ENCODE data around the gene AGAP1.

DNA sequence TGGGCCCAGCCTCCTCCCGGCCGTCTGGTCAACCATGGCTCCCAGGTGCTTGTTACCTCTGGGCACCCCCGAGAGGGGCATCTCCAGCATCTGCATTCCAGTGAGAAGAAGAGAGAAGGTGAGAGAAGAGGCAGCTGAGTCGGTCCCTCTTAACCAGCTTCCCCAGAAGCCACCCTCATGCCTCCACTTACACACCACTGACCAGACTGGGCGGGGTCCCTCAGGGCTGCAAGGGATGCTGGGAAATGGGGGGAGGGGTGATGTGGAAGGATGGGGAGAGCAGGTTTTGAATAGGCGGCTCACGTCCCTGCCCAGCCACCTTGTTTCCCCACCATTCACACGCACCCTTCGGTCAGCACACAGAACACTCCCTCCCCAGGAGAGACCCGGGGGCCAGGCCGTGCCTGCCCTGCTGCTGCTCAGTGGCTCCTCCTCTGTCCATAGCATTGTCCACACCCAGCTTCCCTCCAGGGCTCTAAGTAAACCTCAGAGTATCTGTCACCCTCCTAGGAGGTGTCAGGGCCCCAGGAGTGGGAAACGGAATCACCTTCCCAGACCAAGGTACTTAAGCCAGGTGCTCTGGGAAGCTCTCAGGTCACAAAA is 639.7 kb downstream of the AGAP1 start:
- TF ChIP-seq, protein P1, sequence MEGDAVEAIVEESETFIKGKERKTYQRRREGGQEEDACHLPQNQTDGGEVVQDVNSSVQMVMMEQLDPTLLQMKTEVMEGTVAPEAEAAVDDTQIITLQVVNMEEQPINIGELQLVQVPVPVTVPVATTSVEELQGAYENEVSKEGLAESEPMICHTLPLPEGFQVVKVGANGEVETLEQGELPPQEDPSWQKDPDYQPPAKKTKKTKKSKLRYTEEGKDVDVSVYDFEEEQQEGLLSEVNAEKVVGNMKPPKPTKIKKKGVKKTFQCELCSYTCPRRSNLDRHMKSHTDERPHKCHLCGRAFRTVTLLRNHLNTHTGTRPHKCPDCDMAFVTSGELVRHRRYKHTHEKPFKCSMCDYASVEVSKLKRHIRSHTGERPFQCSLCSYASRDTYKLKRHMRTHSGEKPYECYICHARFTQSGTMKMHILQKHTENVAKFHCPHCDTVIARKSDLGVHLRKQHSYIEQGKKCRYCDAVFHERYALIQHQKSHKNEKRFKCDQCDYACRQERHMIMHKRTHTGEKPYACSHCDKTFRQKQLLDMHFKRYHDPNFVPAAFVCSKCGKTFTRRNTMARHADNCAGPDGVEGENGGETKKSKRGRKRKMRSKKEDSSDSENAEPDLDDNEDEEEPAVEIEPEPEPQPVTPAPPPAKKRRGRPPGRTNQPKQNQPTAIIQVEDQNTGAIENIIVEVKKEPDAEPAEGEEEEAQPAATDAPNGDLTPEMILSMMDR (IDR thresholded peaks at IDR 0.05) = no peak
- TF ChIP-seq POLR2A (IDR thresholded peaks at IDR 0.05) (no peak), POLR2AphosphoS5 (IDR thresholded peaks at IDR 0.05) (no peak)
